ENCODE measurements around the gene SPATA17. TPM values are rescaled to one million over a fixed set of nuclear protein-coding genes. Genes with fewer than 3 reads are reported as not detected.
A peak's percentile ranks its signal among the peaks of the same experiment; 100 is the strongest.

The SPATA17 gene
- total and polyA plus RNA-seq, 8 donors = 0.12 to 2.3 (median 1.5) TPM; not detected in 3

DNA sequence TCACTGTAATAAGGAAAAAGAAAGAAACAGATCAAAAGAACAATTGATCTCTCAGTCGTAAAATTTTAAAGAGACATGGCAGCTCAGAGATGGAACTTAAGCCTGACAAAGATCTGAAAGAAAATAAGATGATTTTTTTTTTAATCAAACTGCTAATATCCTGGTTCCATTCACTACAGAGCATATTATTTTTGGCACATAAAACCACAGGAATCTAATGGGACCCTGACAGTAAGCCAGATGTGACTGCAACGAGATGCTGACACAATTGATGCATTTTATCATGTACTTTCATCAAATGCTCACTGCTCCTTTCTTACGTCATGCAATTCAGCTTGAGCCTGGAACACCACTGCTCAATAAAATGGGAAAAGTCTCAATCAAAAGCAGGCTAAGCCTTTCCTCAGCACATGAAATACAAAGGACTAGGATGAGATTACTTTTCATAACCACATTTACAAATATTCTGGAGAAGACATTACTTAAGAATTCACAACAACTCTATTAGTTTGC lies 16.9 kb upstream of the SPATA17 start:
- intact Hi-C loops (cut with DNase I; ENCODE audit: low total_unique reads) = no loop called here
- H3K36me3 ChIP-seq = peaks cover 0 to 39% (median 34%) of the 10 kb centered on the region in 4 donors
- no peaks in the 10 kb centered on the region for H3K4me1 ChIP-seq
- no peak overlapping the region for H3K4me3 ChIP-seq
- DNase-seq = no peak
- TF ChIP-seq, protein P1, sequence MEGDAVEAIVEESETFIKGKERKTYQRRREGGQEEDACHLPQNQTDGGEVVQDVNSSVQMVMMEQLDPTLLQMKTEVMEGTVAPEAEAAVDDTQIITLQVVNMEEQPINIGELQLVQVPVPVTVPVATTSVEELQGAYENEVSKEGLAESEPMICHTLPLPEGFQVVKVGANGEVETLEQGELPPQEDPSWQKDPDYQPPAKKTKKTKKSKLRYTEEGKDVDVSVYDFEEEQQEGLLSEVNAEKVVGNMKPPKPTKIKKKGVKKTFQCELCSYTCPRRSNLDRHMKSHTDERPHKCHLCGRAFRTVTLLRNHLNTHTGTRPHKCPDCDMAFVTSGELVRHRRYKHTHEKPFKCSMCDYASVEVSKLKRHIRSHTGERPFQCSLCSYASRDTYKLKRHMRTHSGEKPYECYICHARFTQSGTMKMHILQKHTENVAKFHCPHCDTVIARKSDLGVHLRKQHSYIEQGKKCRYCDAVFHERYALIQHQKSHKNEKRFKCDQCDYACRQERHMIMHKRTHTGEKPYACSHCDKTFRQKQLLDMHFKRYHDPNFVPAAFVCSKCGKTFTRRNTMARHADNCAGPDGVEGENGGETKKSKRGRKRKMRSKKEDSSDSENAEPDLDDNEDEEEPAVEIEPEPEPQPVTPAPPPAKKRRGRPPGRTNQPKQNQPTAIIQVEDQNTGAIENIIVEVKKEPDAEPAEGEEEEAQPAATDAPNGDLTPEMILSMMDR (IDR thresholded peaks at IDR 0.05) = no peak
- TF ChIP-seq POLR2AphosphoS5 (IDR thresholded peaks at IDR 0.05) (no peak), EP300 (IDR thresholded peaks at IDR 0.05) (no peak), POLR2A (IDR thresholded peaks at IDR 0.05) (no peak)
- H3K27me3 ChIP-seq = no peaks in the 10 kb centered on the region
- 73 to 89% (median 79%) methylated on average over 3 of the region's 3 CpGs for WGBS, 5 donors
- no peak overlapping the region for H3K27ac ChIP-seq
- H3K9me3 ChIP-seq = no peaks in the 10 kb centered on the region

DNA sequence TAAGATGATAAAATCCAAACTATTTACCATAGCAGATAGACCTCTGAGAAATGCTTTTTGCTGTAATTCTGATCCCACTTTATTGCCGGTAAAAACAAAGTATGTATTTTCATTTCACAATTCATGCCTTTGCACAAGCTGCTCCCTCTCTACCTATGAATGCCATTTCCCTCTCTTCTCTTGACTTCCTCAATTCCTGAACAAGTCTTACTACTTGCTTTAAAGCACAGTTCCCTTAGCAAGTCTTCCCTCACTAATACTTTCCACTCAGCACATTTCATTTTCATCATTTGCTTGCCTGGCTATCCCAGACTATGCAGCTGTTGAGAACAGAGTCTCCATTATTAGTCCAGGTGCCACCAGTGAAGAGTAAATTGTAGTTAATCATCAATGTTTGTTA lies 14.0 kb upstream of the SPATA17 start:
- H3K27me3 ChIP-seq = no peaks in the 10 kb centered on the region
- 78 to 94% (median 85%) methylated on average over 1 of the region's 1 CpG for WGBS, 5 donors
- peaks cover 6 to 30% (median 23%) of the 10 kb centered on the region in 4 donors for H3K36me3 ChIP-seq
- DNase-seq = peak in 1 of 2 donors; percentile 12
- H3K4me3 ChIP-seq = no peak overlapping the region
- intact Hi-C loops (cut with DNase I; ENCODE audit: low total_unique reads) = no loop called here
- no peak overlapping the region for H3K27ac ChIP-seq
- H3K9me3 ChIP-seq = no peaks in the 10 kb centered on the region
- H3K4me1 ChIP-seq = no peaks in the 10 kb centered on the region
- TF ChIP-seq EP300 (IDR thresholded peaks at IDR 0.05) = no peak
- TF ChIP-seq POLR2AphosphoS5 (IDR thresholded peaks at IDR 0.05) = no peak
- TF ChIP-seq, protein P1 (IDR thresholded peaks at IDR 0.05) = no peak
- no peak for TF ChIP-seq POLR2A (IDR thresholded peaks at IDR 0.05)

DNA sequence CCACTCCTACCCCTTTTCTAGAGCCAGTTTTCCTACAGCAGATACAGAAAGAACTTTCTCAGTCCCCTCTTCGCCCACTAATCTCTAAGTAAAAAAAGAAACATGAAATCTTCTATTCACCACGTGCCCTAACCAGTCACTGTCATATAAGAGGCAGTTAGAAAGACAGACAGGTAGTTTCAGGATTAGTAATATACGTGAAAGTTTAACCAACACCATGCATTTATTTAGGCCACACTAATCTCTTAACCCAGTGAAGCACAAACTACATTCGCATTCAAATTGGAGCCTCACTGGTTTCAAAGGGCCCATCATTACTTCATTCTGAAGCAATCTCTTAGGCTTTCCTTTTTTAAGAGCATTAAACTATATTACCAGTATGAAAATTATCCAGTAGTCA lies 10.3 kb upstream of the SPATA17 start:
- no peak overlapping the region for H3K4me3 ChIP-seq
- no peaks in the 10 kb centered on the region for H3K27me3 ChIP-seq
- no peaks in the 10 kb centered on the region for H3K4me1 ChIP-seq
- WGBS, 5 donors = 82 to 89% (median 88%) methylated on average over 4 of the region's 4 CpGs
- DNase-seq = no peak
- peaks cover 6 to 29% (median 22%) of the 10 kb centered on the region in 4 donors for H3K36me3 ChIP-seq
- H3K27ac ChIP-seq = no peak overlapping the region
- no peak for TF ChIP-seq POLR2AphosphoS5 (IDR thresholded peaks at IDR 0.05)
- TF ChIP-seq EP300 (IDR thresholded peaks at IDR 0.05) = no peak
- TF ChIP-seq, protein P1 (IDR thresholded peaks at IDR 0.05) = no peak
- no peak for TF ChIP-seq POLR2A (IDR thresholded peaks at IDR 0.05)
- intact Hi-C loops (cut with DNase I; ENCODE audit: low total_unique reads) = no loop called here
- no peaks in the 10 kb centered on the region for H3K9me3 ChIP-seq

DNA sequence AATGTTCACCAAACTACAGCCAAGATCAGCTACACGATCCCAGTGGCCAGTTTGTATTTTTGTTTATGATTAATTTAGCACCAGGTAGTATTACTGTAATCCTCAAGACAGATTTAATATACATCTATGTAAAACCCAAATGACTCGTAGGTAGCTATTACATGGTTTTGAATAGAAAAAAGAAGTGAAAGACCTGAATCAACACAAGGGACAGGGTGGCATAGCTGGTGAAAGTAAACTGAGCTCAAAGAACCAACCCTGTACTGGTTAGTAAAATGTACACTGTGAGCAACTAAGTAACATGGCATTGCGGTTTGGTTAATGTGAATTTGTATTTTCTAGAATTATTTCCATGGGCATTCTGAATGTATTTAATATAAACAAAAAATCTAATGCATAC lies 9.1 kb upstream of the SPATA17 start:
- no peak overlapping the region for H3K4me3 ChIP-seq
- H3K9me3 ChIP-seq = no peaks in the 10 kb centered on the region
- no peak for DNase-seq
- no peaks in the 10 kb centered on the region for H3K27me3 ChIP-seq
- WGBS, 5 donors = 89 to 94% (median 92%) methylated on average over 3 of the region's 3 CpGs
- no peak overlapping the region for H3K27ac ChIP-seq
- intact Hi-C loops (cut with DNase I; ENCODE audit: low total_unique reads) = no loop called here
- H3K36me3 ChIP-seq = peaks cover 6 to 28% (median 22%) of the 10 kb centered on the region in 4 donors
- TF ChIP-seq POLR2A (IDR thresholded peaks at IDR 0.05) (no peak), EP300 (IDR thresholded peaks at IDR 0.05) (no peak), POLR2AphosphoS5 (IDR thresholded peaks at IDR 0.05) (no peak)
- TF ChIP-seq, protein P1 (IDR thresholded peaks at IDR 0.05) = no peak
- peaks cover 0 to 6% (median 2%) of the 10 kb centered on the region in 4 donors for H3K4me1 ChIP-seq

Measured in stomach (tissue), 9 donors.